ENCODE data around the gene RPA3.
"Not testable (repeated sequence)": the region's sequence is repeated elsewhere in the genome, so short reads cannot be mapped to it uniquely, and the experiment has no call there.

RPA3 gene

DNA sequence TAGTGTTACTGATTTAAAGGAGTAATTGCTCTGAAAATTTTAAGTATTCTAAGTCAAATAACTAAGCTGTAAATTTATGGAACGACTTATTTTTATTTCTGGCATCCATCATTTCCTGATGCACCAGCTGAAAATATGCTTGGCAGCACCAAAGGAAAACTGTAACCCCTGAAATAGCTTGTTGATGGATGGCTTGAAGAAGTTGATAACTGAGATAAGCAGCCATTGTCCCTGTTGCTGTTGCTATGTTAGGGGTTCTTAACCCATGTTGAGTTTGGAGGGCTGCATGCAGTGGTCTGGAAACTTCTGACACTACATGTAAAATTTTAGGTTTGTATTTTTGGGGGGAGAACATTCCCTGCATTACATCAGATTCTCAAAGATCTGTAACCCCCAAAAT lies 30.6 kb downstream of the RPA3 start:
- DNase-seq, result no peak
- no peaks in the 10 kb centered on the region for H3K27me3 Mint-ChIP-seq
- no peak overlapping the region for H3K4me3 Mint-ChIP-seq
- peaks cover 21% of the 10 kb centered on the region for H3K4me1 Mint-ChIP-seq
- no peaks in the 10 kb centered on the region for H3K9me3 Mint-ChIP-seq
- no peak for ATAC-seq
- no peak overlapping the region for H3K27ac Mint-ChIP-seq

DNA sequence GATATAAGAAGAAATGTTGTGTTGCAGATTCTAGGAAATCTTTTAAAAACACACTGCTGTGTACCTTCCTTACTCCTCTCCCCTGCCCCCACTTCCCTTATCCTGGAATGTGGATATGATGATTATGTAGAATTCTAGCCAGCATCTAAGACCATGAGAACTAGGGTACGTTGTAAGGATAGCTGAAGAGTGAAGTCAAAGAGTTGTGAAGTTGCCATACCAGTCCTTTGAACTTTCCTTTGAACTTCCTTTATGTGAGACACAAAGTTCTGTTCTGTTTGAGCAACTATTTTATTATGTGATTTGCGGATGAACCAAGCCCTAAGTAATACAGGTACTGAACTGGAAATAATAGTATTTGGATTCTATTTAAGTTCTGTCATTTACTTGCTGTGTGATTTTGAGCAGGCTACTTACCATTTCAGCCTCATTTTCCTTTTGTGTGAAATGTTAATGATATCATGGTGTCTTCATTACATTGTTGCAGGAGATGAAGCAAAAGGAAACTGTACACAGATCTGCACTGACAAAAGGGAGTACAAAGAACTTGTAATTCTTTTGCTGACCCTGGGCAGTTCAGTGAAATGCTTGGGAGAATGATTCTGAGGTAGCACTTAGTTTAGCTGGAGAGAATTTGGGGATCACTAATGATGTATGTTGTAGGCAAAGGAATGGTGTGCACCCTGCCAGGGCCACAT lies 31.4 kb downstream of the RPA3 start:
- no peak overlapping the region for H3K4me3 Mint-ChIP-seq
- no peaks in the 10 kb centered on the region for H3K27me3 Mint-ChIP-seq
- no peak for DNase-seq
- H3K4me1 Mint-ChIP-seq, result peaks cover 25% of the 10 kb centered on the region
- no peaks in the 10 kb centered on the region for H3K9me3 Mint-ChIP-seq
- no peak overlapping the region for H3K27ac Mint-ChIP-seq
- no peak for ATAC-seq

DNA sequence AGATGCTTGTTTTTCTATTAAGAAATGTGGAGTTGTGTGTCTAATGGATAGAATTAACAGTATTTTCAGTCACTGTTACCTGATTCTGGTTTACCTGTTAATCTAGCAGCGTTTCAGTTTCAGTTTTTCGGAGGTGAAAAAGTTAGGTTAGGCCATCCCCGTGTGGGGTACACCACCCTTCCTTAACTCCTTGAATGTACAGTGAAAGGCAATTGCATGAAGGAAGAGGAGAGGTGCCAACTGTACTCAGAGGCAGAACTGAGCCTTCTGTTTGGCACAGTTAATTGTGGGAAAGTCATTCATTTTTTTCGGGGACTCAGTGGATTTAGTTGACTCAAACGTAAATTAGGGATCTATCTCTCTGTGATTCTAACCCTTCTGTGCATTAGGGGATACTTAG lies 35.5 kb downstream of the RPA3 start:
- Mint-ChIP-seq H3K27ac (no peak overlapping the region), H3K9me3 (no peaks in the 10 kb centered on the region), H3K4me3 (no peak overlapping the region), H3K4me1 (peaks cover 45% of the 10 kb centered on the region), H3K27me3 (no peaks in the 10 kb centered on the region)
- DNase-seq (no peak), ATAC-seq (no peak)

DNA sequence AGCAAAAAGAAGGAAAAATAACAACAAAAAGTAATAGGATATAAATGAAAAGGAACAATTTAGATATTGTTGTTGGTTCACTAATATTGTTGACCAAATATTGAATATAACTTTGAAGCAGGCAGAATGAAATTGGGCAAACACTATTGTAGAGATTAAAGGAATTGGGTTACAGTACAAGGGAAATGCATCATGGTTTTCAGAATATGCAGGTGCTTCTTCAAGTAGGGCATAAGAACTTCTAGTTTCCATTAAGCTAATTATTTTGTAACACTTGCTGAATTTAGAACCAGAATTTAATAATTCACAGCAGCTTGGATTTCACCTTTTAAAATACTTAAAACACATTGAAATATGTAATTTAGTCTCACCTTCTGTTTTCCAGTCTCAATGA lies 36.5 kb downstream of the RPA3 start:
- DNase-seq (no peak), ATAC-seq (no peak)
- H3K4me3 Mint-ChIP-seq, result no peak overlapping the region
- no peaks in the 10 kb centered on the region for H3K27me3 Mint-ChIP-seq
- no peaks in the 10 kb centered on the region for H3K9me3 Mint-ChIP-seq
- no peak overlapping the region for H3K27ac Mint-ChIP-seq
- peaks cover 41% of the 10 kb centered on the region for H3K4me1 Mint-ChIP-seq

DNA sequence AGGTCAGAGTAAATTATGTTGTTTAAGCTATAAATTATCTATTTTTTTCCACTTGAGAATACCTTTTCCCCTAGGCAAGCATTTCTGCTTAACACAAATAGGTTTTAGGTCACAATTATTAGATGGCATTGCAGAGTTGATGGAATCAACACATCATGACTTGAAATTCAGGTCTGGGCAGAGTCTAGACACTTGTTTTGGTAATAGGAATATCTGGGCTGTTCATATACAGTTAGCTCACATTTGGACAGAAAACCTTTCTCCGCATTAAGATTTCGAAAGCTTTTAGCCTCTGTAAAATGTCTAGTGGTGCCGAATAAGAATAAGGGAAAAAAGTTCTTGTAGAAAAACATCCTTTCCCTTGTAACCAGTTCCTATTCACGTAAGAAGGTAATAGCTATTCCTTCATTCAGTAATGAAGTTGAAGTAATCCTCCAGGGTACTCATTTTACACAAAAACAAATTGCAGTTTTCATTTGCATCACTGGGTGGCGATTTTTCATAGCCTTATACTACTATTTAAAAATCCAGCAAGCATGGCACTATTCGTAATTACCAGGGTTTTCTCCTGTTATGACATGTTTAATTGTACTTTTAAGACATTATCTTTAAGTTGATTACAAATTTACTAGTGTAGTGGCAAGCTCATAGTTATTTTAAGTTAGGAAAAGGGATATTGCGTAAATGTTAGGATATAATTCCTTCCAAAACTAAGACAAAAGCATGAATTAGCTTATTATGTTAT lies 37.0 kb downstream of the RPA3 start:
- ATAC-seq, result peak; percentile 77
- Mint-ChIP-seq H3K27ac (no peak overlapping the region), H3K4me3 (no peak overlapping the region), H3K9me3 (no peaks in the 10 kb centered on the region), H3K27me3 (no peaks in the 10 kb centered on the region), H3K4me1 (peaks cover 35% of the 10 kb centered on the region)
- DNase-seq, result peak; percentile 23 to 36

DNA sequence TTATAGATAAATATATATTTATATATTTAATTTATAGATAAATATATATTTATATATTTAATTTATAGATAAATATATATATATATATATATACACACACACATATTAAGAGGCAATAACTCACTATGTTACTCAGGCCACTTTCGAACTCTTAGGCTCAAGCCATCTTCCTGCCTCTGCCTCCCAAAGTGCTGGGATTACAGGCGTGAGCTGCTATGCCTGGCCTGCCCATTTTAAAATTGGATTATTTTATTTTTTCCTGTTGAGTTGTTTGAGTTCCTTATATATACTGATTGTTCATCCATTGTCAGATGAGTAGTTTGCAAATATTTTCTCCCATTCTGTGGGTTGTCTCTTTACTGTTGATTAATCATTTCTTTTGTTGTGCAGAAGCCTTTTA lies 38.8 kb downstream of the RPA3 start:
- H3K4me3 Mint-ChIP-seq, H3K9me3 Mint-ChIP-seq: not testable (repeated sequence)
- H3K4me1 Mint-ChIP-seq, result peaks cover 37% of the 10 kb centered on the region

DNA sequence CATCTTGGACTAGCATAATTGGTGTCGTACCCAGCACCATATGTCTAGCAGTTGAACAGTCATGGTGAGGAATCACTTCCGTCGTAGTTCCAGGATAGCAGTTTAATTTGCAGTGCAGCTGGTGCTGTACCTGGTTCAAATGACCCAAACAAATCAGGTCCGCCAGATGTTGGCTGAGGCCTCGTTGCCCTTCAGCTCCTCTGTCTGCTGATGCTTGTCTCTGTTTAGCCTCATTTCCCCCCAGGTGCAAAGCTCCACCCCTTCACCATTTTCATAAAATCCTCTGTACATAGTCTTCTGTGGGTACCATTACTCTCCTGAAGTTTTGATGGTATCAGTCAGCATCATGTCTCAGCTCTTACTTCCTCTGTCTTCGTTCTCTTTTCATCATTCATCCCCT lies 42.7 kb downstream of the RPA3 start:
- H3K4me1 Mint-ChIP-seq, result peaks cover 57% of the 10 kb centered on the region
- ATAC-seq, result no peak
- no peak for DNase-seq
- peaks cover 11 to 20% of the 10 kb centered on the region in 2 donors for H3K9me3 Mint-ChIP-seq
- H3K27ac Mint-ChIP-seq, result no peak overlapping the region
- no peaks in the 10 kb centered on the region for H3K27me3 Mint-ChIP-seq
- H3K4me3 Mint-ChIP-seq, result no peak overlapping the region

More for the DNA sequence above, 38.8 kb downstream of the RPA3 start:
- ATAC-seq, result peak; percentile 50
- H3K27ac Mint-ChIP-seq, DNase-seq, H3K27me3 Mint-ChIP-seq: not testable (repeated sequence)

DNA sequence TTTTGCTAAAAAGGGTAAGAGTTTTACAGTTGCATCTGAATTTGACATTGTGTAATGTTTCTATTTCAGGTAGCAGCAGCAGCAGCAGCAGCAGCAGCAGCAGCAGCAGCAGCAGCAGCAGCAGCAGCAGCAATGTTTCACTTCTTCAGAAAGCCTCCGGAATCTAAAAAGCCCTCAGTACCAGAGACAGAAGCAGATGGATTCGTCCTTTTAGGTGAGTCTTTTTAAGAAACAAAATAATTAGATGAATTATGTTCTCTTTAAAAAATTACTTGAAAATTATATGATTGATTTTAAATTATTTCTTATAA lies 45.2 kb downstream of the RPA3 start:
- H3K4me1 Mint-ChIP-seq, result peaks cover 52% of the 10 kb centered on the region
- DNase-seq (no peak), ATAC-seq (no peak)
- H3K4me3 Mint-ChIP-seq, result peak overlapping the region in 1 of 2 donors; percentile 51
- peaks cover 28 to 33% of the 10 kb centered on the region in 2 donors for H3K9me3 Mint-ChIP-seq
- peak overlapping the region in 1 of 2 donors; percentile 85 for H3K27ac Mint-ChIP-seq
- no peaks in the 10 kb centered on the region for H3K27me3 Mint-ChIP-seq

DNA sequence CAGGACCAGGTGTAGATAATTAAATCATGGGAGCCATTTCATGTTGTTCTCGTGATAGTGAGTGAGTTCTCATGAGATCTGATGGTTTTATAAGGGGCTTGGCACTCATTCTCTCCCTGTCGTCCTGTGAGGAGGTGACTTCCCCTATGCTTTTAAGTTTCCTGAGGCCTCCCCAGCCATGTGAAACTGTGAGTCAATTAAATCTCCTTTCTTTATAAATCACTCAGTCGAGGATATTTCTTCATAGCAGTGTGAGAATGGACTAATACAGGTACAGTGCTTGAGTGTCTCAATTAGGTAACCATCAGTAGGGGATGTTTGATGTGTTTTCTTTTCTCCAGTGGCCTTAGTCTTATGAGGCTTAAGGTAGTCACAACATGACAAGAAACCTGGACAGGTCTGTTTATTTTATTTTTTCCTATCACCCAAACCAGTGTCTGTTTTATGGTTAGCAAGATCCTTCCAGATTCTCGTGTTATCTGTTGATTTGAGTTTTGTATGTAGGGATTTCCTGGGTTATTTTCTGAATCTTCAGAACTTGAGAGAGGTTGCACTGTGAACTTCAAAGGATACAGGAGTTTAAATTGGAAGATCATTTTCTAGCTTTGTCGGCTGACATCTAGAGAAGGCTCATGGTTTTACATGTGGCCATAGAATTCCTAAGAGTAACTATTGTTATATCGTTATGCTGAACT lies 45.7 kb downstream of the RPA3 start:
- DNase-seq, result peak in 1 of 2 donors; percentile 60
- Mint-ChIP-seq H3K4me3 (peak overlapping the region; percentile 36 to 51), H3K27me3 (no peaks in the 10 kb centered on the region), H3K4me1 (peaks cover 52% of the 10 kb centered on the region), H3K27ac (peak overlapping the region; percentile 64 to 85), H3K9me3 (peaks cover 28 to 33% of the 10 kb centered on the region in 2 donors)
- peak; percentile 95 for ATAC-seq

DNA sequence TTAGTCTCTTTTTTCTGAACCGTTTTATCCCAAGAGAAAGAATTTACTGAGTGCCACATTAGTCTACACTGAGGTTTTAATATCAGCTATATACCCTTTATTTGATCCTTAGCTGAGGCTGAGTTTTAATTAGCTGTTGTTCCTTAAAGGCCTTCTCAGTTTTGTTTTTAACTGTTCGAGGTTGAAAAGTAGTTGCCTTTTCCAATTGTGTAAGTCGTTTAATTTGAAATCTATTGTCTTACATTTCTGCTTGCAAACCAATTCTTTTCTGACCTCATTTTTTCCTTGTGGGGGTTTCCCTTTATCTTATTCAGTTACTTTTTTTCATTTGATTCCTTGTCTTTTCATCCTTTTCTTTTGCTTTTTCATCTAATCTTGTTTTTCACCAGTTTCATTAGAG lies 47.0 kb downstream of the RPA3 start:
- H3K27ac Mint-ChIP-seq, result peak overlapping the region; percentile 19 to 48
- DNase-seq, result no peak

DNA sequence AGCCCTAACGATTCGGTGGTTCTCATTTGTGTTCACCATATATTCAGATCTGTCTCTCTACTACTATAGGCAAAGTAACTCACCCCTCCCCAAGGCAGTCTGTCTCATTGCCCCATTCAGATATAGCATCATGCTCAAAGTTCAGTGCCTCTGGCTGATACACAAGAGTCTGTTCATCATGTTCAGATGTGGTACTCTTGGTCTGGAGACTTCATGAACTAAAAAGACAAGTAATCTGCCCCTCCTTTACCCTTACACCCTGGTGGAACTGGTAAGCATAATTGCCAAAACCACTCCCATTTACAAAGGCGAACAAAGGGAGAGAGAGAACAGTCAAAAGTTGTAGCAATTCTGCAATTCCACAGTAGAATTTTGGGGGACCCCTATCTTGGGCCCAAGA lies 47.9 kb downstream of the RPA3 start:
- H3K9me3 Mint-ChIP-seq, result peaks cover 28% of the 10 kb centered on the region in 2 donors
- H3K4me1 Mint-ChIP-seq, result peaks cover 45% of the 10 kb centered on the region
- no peaks in the 10 kb centered on the region for H3K27me3 Mint-ChIP-seq
- DNase-seq (no peak), ATAC-seq (no peak)
- H3K4me3 Mint-ChIP-seq, result no peak overlapping the region
- H3K27ac Mint-ChIP-seq, result no peak overlapping the region

More for the DNA sequence above, 47.0 kb downstream of the RPA3 start:
- H3K9me3 Mint-ChIP-seq, result peaks cover 28 to 33% of the 10 kb centered on the region in 2 donors
- peaks cover 52% of the 10 kb centered on the region for H3K4me1 Mint-ChIP-seq
- peak overlapping the region; percentile 36 to 51 for H3K4me3 Mint-ChIP-seq
- H3K27me3 Mint-ChIP-seq, result no peaks in the 10 kb centered on the region
- ATAC-seq, result no peak

DNA sequence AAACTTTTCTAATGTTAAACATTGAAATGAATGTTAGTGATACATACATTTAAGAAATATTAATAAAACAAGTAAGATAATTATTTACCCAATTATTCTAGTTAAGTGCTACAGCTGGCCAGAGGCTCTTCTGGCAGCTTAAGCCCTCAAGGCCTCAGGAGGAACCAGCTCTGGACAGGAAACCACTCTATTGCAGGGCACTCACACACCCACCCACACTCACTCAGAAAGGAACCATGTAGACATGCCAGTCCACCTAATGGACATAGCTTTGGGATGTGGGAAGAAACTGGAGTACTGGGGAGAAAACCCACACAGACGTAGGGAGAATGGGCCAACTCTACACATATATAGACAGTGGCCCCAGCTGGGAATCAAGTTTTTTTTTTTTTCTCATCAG lies 49.7 kb downstream of the RPA3 start:
- DNase-seq, result no peak
- Mint-ChIP-seq H3K27ac (no peak overlapping the region), H3K4me3 (no peak overlapping the region), H3K9me3 (peaks cover 28% of the 10 kb centered on the region in 2 donors), H3K27me3 (no peaks in the 10 kb centered on the region), H3K4me1 (peaks cover 43% of the 10 kb centered on the region)
- no peak for ATAC-seq

DNA sequence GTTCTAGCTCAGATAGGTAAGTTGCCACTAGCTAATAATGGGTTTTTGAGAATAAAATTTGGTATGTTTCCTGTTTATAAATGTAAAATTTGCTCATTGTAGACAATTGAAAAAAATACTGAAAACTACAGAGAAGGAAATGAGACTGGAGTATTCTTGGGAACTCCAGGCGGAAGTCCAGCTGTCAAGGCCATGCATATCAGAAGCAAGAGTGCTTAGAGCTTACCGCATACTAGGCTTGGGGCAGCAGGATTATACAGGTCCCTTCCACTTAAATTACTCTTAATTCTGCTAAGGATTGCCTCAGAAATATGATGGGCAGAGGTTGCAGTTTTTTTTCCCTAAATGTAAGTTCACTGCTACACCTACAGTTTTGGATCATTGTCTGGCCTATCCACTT lies 51.2 kb downstream of the RPA3 start:
- Mint-ChIP-seq H3K4me1 (peaks cover 33% of the 10 kb centered on the region), H3K27me3 (no peaks in the 10 kb centered on the region), H3K4me3 (no peak overlapping the region), H3K27ac (no peak overlapping the region), H3K9me3 (peaks cover 22 to 23% of the 10 kb centered on the region in 2 donors)
- DNase-seq (no peak), ATAC-seq (no peak)

DNA sequence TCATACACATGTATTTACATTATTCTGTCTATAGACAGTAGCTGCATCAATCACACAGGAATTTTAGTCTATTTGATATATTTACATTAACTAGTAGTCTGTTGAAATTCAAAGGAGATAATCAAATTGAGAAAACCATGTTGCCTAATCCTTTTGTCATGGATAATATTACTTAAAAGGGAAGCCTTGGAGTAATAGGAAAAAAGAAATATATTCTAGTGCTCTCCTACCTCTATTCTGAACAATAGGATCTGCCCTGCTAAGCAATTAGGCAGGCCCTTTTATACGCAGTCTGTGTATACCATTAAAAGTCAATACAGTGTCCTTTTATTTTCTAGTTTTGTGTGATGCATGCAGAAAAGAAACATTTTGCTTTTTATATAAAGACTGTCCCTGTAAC lies 53.4 kb downstream of the RPA3 start:
- Mint-ChIP-seq H3K27me3 (no peaks in the 10 kb centered on the region), H3K4me1 (peaks cover 14% of the 10 kb centered on the region), H3K27ac (no peak overlapping the region), H3K4me3 (no peak overlapping the region), H3K9me3 (peaks cover 8 to 13% of the 10 kb centered on the region in 2 donors)
- ATAC-seq, result no peak
- DNase-seq, result no peak

DNA sequence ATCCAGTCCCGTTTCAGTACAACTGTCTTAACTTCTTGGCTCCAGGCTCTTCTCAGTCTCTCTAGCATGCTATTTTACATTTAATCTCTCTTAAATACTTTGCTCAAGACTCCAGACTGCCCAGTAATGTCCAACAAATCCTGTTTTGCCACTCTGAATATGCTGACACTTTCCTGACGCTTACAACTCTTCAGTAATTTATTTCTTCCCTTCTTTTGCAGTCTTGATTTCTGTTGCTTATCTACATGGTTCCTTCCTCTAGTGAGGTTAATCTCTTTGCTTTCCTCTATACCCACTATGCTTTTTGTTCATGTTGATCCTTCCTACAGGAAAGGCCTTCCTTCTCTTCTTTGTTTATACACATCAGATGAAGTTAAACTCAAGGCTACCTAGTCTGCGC lies 54.1 kb downstream of the RPA3 start:
- DNase-seq (no peak), ATAC-seq (no peak)
- peaks cover 8 to 13% of the 10 kb centered on the region in 2 donors for H3K9me3 Mint-ChIP-seq
- no peak overlapping the region for H3K4me3 Mint-ChIP-seq
- no peak overlapping the region for H3K27ac Mint-ChIP-seq
- H3K4me1 Mint-ChIP-seq, result peaks cover 21% of the 10 kb centered on the region
- H3K27me3 Mint-ChIP-seq, result no peaks in the 10 kb centered on the region

DNA sequence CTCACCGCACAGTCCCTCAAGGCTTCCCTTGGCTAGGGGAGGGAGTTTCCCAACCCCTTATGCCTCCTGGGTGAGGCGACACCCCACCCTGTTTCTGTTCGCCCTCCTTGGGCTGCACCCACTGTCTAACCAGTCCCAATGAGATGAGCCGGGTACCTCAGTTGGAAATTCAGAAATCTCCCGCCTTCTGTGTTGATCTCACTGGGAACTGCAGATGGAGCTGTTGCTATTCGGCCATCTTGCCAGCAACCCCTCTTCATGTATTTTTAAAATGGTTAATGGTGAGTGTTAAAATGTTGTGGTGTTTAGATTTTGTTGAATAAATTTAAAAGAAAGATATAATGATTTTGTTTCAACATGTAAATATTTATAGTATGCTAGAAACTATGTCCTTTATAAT lies 55.9 kb downstream of the RPA3 start:
- ATAC-seq, result no peak
- no peak overlapping the region for H3K27ac Mint-ChIP-seq
- peaks cover 22% of the 10 kb centered on the region for H3K4me1 Mint-ChIP-seq
- H3K9me3 Mint-ChIP-seq, result peaks cover 21 to 27% of the 10 kb centered on the region in 2 donors
- no peak overlapping the region for H3K4me3 Mint-ChIP-seq
- no peak for DNase-seq
- H3K27me3 Mint-ChIP-seq, result no peaks in the 10 kb centered on the region

Measured in stimulated activated naive CD8-positive, alpha-beta T cell treated with anti-CD3 and anti-CD28 coated beads, Interleukin-15, amount 100 ng/mL, for 72 hours (primary cell).